H1 (cell line): ENCODE results near the gene SYDE1. TPM values are rescaled to one million over a fixed set of nuclear protein-coding genes. Genes with fewer than 3 reads are reported as not detected.

Experiments used
- JUND ChIP-seq: IDR thresholded peaks from 2 replicates; pipeline ENCODE4 v1.6.1; 2011; ENCODE audit warnings: mild to moderate bottlenecking, improper control_type of control experiment, low read length
- polyA plus RNA-seq, 7 experiments: library from polyadenylated mRNA; depleted of rRNA in 3 of 7; stranded (reverse) in 5 of 7; unstranded in 2 of 7; fragments of >200 nt in 5 of 7; fragments of 200-250 nt in 2 of 7; gene quantifications; 1 replicate in 5 of 7; 2 replicates in 1 of 7; 4 replicates in 1 of 7; pipeline versions ENCODE4 v1.2.1 to v1.2.3, GENCODE V29; 2011 to 2013; ENCODE audit warnings: missing spikeins in 2 of 7, mixed read lengths in 2 of 7
- small RNA-seq: library from polyadenylated mRNA; stranded (forward); fragments of <200 nt; extraction: miRNeasy Mini kit (QIAGEN cat#:217004); gene quantifications from one replicate; pipeline ENCODE3, GENCODE V24; 2013; ENCODE audit not compliant: insufficient read depth
- total RNA-seq: library from RNA; stranded (reverse); fragmentation: NEBNext Ultra II Directional; extraction: Animal tissue kit (Norgen Biotek cat#: 25700); gene quantifications from 2 replicates; pipeline ENCODE4 v1.2.1, GENCODE V29; 2021

Gene SYDE1
- total and polyA plus RNA-seq, 2 of the 8 experiments (the other 6 are each of a cell fraction or from before 2014, with no cell fraction given), result 12.0 to 16.8 TPM

DNA sequence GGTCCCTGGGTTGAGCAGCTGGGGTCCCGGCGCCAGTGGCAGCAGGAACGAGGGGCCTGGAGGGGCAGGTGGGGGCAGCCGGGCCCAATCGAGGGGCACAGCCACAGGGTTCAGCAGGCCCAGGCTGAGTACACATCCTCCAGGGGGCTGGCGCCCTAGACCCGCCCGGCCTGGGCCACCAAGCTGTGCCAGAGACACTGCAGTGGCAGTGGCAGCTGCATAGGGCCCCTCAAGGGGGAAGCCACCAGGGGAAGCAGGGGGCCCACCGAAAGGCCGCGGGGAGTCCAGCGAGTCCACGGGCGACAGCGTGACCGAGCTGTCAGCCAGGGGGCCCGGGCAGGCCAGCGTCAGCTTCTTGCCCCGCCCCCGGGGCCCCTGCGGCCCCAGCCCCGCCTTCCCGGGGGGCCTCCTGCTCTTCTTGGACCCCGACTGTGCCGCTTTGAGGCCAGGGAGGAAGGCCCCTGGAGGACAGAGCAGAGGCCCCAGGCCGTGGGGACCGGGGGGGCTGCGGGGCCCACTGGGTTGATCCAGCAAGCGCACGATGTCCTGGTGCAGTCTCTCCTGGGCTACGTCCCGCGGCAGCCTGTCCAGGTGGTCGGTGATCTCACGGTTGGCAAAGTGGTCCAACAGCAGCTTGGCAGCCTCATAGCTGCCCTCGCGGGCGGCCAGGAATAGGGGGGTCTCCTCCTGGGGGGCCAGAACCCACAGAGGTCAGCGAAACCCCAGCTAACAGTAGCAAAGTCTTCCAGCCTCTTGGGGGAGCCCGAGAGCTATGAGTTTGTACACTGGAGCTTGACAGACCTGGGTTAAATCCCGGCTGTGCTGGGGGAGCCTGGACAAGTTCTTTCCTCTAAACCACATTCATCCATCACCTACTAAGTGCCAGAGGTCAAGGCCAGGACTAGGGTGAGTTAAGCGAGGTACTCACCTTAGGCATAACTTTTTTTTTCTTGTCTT lies 54.1 kb downstream of the SYDE1 start (continued):
- TF ChIP-seq JUND, result no peak

Small RNA genes lying within 50 kb of the gene (small RNA-seq; reads per million reads assigned to genes)
- not detected for gene RNU6-782P

Other genes starting within 250 kb of the SYDE1 start
- gene OR7A17, start 221.3 kb upstream of the SYDE1 start, total RNA-seq, result not detected in 2 replicates
- not detected in 2 replicates for gene OR7A17, start 221.3 kb upstream of the SYDE1 start, polyA plus RNA-seq (2011; rRNA removed)
- gene OR7C2, start 165.9 kb upstream of the SYDE1 start, total RNA-seq, result not detected in 2 replicates
- not detected in 2 replicates for gene OR7C2, start 165.9 kb upstream of the SYDE1 start, polyA plus RNA-seq (2011; rRNA removed)
- gene SLC1A6, start 127.5 kb upstream of the SYDE1 start, total RNA-seq, result 13.6 and 14.0 TPM in 2 replicates
- 17.7 and 26.6 TPM in 2 replicates for gene SLC1A6, start 127.5 kb upstream of the SYDE1 start, polyA plus RNA-seq (2011; rRNA removed)
- not detected in 2 replicates for gene CASP14, start 57.9 kb upstream of the SYDE1 start, total RNA-seq
- gene CASP14, start 57.9 kb upstream of the SYDE1 start, polyA plus RNA-seq (2011; rRNA removed), result not detected in 2 replicates
- gene OR1I1, start 25.2 kb upstream of the SYDE1 start, total RNA-seq, result not detected in 2 replicates
- gene OR1I1, start 25.2 kb upstream of the SYDE1 start, polyA plus RNA-seq (2011; rRNA removed), result not detected in 2 replicates
- gene NOTCH3, start 93.6 kb downstream of the SYDE1 start, total RNA-seq, result 107 and 111 TPM in 2 replicates
- gene NOTCH3, start 93.6 kb downstream of the SYDE1 start, polyA plus RNA-seq (2011; rRNA removed), result 37.5 and 65.9 TPM in 2 replicates
- gene EPHX3, start 125.0 kb downstream of the SYDE1 start, total RNA-seq, result 30.2 and 30.9 TPM in 2 replicates
- gene EPHX3, start 125.0 kb downstream of the SYDE1 start, polyA plus RNA-seq (2011; rRNA removed), result 47.6 and 67.5 TPM in 2 replicates
- 144 and 146 TPM in 2 replicates for gene BRD4, start 225.1 kb downstream of the SYDE1 start, total RNA-seq
- gene BRD4, start 225.1 kb downstream of the SYDE1 start, polyA plus RNA-seq (2011; rRNA removed), result 14.1 and 17.6 TPM in 2 replicates